HUES6 (cell line): ENCODE measurements around the gene OTOP1.
"Not testable (repeated sequence)": the region's sequence is repeated elsewhere in the genome, so short reads cannot be mapped to it uniquely, and the experiment has no call there.

ENCODE experiments used
- H3K27ac ChIP-seq: 2 replicates; pipeline ENCODE4 v1.7.0; 2013; ENCODE audit warnings: low read depth, mild to moderate bottlenecking, low read length, inconsistent platforms
- H3K27me3 ChIP-seq: 2 replicates; pipeline ENCODE4 v1.6.1; 2013; ENCODE audit warnings: low read length; ENCODE audit not compliant: control insufficient read depth, insufficient read depth
- H3K36me3 ChIP-seq: 2 replicates; pipeline ENCODE4 v1.6.1; 2013; ENCODE audit warnings: low read length; ENCODE audit not compliant: control insufficient read depth, insufficient read depth
- H3K4me1 ChIP-seq: 2 replicates; pipeline ENCODE4 v1.6.1; 2013; ENCODE audit warnings: low read length; ENCODE audit not compliant: control insufficient read depth, insufficient read depth
- H3K4me3 ChIP-seq: 2 replicates; pipeline ENCODE4 v1.5.1; 2013; ENCODE audit warnings: low read depth, low read length
- H3K9ac ChIP-seq: one replicate; pipeline ENCODE4 v1.6.1; 2013; ENCODE audit warnings: mild to moderate bottlenecking, low read length
- H3K9me3 ChIP-seq: 2 replicates; pipeline ENCODE4 v1.6.1; 2013; ENCODE audit warnings: low read depth, low read length; ENCODE audit not compliant: control insufficient read depth, insufficient read depth

Gene OTOP1

GRCh38 chr4:4162186-4162585 is 64.5 kb downstream of the OTOP1 start:
- H3K9me3 ChIP-seq, H3K9ac ChIP-seq, H3K4me1 ChIP-seq, H3K27ac ChIP-seq, H3K36me3 ChIP-seq, H3K4me3 ChIP-seq, H3K27me3 ChIP-seq: not testable (repeated sequence)

- H3K9me3 ChIP-seq, H3K27ac ChIP-seq, H3K9ac ChIP-seq: not testable (repeated sequence)
These were observed 65.6 kb downstream of the OTOP1 start for GRCh38 chr4:4160956-4161665.

GRCh38 chr4:4145622-4146021 is 81.1 kb downstream of the OTOP1 start:
- H3K27me3 ChIP-seq, result peaks cover 24% of the 10 kb centered on the region
- H3K36me3 ChIP-seq, H3K4me3 ChIP-seq, H3K9ac ChIP-seq, H3K4me1 ChIP-seq, H3K27ac ChIP-seq, H3K9me3 ChIP-seq: not testable (repeated sequence)

More at GRCh38 chr4:4160956-4161665, 65.6 kb downstream of the OTOP1 start:
- H3K27me3 ChIP-seq, H3K4me3 ChIP-seq, H3K36me3 ChIP-seq, H3K4me1 ChIP-seq: not testable (repeated sequence)

- Histone ChIP-seq H3K27me3 (peaks cover 24% of the 10 kb centered on the region), H3K4me3 (peak overlapping the region; percentile 67), H3K9ac (peak overlapping the region; percentile 19)
- H3K4me1 ChIP-seq, H3K9me3 ChIP-seq, H3K27ac ChIP-seq, H3K36me3 ChIP-seq: not testable (repeated sequence)
These were observed 83.4 kb downstream of the OTOP1 start for GRCh38 chr4:4143376-4143775.

GRCh38 chr4:4142679-4143078 is 84.0 kb downstream of the OTOP1 start:
- not testable (repeated sequence) for H3K4me1 ChIP-seq, H3K36me3 ChIP-seq, H3K27ac ChIP-seq, H3K9me3 ChIP-seq
- H3K4me3 ChIP-seq, result peak overlapping the region; percentile 67
- H3K27me3 ChIP-seq, result peaks cover 24% of the 10 kb centered on the region
- peak overlapping the region; percentile 39 for H3K9ac ChIP-seq

- peaks cover 17% of the 10 kb centered on the region for H3K27me3 ChIP-seq
- not testable (repeated sequence) for H3K4me3 ChIP-seq, H3K9ac ChIP-seq, H3K36me3 ChIP-seq, H3K4me1 ChIP-seq, H3K9me3 ChIP-seq, H3K27ac ChIP-seq
These were observed 85.5 kb downstream of the OTOP1 start for GRCh38 chr4:4141186-4141585.
